ENCODE measurements around the gene ATP8B2.

DNA sequence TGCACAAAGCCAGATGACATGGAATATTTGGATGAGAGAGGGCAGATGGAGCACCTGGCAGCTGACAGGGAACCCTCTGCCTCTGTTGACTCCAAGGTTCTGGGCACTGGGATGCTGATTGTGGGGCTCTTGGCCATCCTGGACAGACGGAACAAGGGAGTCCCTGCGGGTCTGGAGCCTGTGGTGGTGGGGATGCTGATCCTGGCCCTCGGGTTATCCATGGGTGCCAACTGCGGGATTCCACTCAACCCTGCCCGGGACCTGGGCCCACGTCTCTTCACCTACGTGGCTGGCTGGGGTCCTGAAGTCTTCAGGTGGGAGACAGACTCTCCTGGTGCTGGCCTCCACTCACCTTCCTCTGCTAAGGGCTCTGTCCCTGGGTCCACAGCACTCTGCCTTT lies 1.8 kb upstream of the ATP8B2 start:
- TF ChIP-seq, protein P1, sequence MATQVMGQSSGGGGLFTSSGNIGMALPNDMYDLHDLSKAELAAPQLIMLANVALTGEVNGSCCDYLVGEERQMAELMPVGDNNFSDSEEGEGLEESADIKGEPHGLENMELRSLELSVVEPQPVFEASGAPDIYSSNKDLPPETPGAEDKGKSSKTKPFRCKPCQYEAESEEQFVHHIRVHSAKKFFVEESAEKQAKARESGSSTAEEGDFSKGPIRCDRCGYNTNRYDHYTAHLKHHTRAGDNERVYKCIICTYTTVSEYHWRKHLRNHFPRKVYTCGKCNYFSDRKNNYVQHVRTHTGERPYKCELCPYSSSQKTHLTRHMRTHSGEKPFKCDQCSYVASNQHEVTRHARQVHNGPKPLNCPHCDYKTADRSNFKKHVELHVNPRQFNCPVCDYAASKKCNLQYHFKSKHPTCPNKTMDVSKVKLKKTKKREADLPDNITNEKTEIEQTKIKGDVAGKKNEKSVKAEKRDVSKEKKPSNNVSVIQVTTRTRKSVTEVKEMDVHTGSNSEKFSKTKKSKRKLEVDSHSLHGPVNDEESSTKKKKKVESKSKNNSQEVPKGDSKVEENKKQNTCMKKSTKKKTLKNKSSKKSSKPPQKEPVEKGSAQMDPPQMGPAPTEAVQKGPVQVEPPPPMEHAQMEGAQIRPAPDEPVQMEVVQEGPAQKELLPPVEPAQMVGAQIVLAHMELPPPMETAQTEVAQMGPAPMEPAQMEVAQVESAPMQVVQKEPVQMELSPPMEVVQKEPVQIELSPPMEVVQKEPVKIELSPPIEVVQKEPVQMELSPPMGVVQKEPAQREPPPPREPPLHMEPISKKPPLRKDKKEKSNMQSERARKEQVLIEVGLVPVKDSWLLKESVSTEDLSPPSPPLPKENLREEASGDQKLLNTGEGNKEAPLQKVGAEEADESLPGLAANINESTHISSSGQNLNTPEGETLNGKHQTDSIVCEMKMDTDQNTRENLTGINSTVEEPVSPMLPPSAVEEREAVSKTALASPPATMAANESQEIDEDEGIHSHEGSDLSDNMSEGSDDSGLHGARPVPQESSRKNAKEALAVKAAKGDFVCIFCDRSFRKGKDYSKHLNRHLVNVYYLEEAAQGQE (tag by site-specific recombination; IDR thresholded peaks at IDR 0.05): no peak
- TF ChIP-seq ZNF18 (tag by site-specific recombination; IDR thresholded peaks at IDR 0.05) (no peak), ZNF324 (tag by site-specific recombination; IDR thresholded peaks at IDR 0.05) (no peak), ZNF138 (tag by site-specific recombination; IDR thresholded peaks at IDR 0.05; ENCODE audit: borderline replicate concordance) (no peak)
- TF ChIP-seq, protein P2, sequence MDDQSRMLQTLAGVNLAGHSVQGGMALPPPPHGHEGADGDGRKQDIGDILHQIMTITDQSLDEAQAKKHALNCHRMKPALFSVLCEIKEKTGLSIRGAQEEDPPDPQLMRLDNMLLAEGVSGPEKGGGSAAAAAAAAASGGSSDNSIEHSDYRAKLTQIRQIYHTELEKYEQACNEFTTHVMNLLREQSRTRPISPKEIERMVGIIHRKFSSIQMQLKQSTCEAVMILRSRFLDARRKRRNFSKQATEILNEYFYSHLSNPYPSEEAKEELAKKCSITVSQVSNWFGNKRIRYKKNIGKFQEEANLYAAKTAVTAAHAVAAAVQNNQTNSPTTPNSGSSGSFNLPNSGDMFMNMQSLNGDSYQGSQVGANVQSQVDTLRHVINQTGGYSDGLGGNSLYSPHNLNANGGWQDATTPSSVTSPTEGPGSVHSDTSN (CRISPR knock-in tag; IDR thresholded peaks at IDR 0.05): no peak

Data from HEK293 (cell line).